Measurements from ENCODE around the gene WNT5A.

Gene WNT5A

DNA sequence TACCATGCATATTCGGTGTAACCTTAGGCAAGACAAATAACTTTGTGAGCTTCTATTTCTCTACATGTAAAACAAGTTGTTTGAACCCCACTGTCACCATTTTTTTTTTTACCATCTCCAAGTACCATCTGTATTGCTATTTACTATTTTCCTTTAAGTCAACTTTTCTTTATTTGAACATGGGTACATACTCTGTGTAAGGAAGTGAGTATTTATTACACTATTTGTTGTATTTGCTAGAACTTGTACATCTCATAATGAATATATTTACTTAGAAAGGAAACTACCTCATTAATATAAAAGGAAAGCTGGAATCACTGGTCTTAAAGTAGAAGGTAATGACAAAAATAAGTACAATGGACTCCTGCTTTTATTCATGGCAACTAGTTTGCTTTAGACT is 69.9 kb downstream of the WNT5A start:
- Mint-ChIP-seq H3K36me3 (ENCODE audit: insufficient read depth) (no peaks in the 10 kb centered on the region), H3K4me3 (no peak overlapping the region), H3K27me3 (no peaks in the 10 kb centered on the region), H3K4me1 (no peaks in the 10 kb centered on the region), H3K27ac (ENCODE audit: low read depth) (no peak overlapping the region), H3K9me3 (peaks cover 7% of the 10 kb centered on the region)
- DNase-seq (ENCODE audit: low spot score in 2 of 2), result no peak
- no peak for ATAC-seq (replicated peaks; ENCODE audit: extremely low read depth, poor library complexity, severe bottlenecking)

DNA sequence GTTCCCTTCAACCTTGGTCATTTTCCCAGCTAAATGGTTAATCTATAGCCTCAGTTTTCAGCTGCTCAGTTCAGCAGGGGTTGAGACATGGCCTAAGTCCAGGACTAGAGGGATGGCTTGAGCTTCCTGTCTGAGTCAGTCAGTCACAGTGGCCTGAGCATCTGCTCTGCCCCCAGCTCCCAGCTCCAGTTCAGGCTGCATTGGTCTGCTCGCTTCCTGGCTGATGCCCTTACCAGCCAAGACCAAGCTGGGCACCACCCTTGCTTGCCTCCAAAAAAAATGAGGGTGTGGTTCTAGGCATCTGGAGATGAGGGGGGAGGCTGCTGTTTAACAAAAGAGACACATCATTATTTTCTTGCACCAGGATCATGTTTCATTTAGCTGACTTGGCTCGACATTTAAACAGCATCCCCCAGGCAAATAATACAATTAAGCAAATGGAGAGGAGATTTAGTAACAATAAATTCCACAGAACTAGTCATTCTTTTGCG is 70.7 kb downstream of the WNT5A start:
- DNase-seq (ENCODE audit: low spot score in 2 of 2) (no peak), ATAC-seq (replicated peaks; ENCODE audit: extremely low read depth, poor library complexity, severe bottlenecking) (no peak)
- no peaks in the 10 kb centered on the region for H3K36me3 Mint-ChIP-seq (ENCODE audit: insufficient read depth)
- no peaks in the 10 kb centered on the region for H3K27me3 Mint-ChIP-seq
- no peaks in the 10 kb centered on the region for H3K4me1 Mint-ChIP-seq
- H3K4me3 Mint-ChIP-seq, result no peak overlapping the region
- H3K9me3 Mint-ChIP-seq, result peaks cover 7% of the 10 kb centered on the region
- H3K27ac Mint-ChIP-seq (ENCODE audit: low read depth), result no peak overlapping the region
